Epithelial cell of prostate (primary cell): Measurements from ENCODE around the gene IL22RA2.

Experiments
- DNase-seq: peaks from one replicate; pipeline ENCODE4 v3.0.0-alpha.2; 2011; ENCODE audit warnings: low read depth, low spot score
- H3K27ac ChIP-seq: fragments of 450-650 bp; 2 replicates; pipeline ENCODE4 v1.5.1; 2017; ENCODE audit warnings: mild to moderate bottlenecking

IL22RA2 gene

DNA sequence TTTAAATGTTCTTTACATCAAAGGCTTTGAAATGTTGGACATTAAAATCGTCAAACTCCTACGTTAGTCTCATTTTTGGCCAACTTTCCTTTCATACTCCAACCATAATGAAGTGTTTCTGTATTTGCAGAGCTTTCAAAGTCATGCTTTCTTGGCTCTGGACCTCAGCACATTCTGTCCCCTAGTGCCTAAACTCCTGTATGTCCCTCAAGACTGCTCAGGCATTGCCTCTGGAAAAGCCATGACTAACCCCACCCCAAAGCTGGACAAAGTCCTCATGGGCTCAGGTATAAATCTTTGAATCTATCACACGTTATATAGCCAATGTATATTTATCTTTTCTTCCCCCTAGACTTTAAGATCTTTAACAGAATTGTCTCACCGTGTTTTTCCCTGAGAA is 26.8 kb upstream of the IL22RA2 start:
- no peak for DNase-seq
- H3K27ac ChIP-seq = no peak overlapping the region

DNA sequence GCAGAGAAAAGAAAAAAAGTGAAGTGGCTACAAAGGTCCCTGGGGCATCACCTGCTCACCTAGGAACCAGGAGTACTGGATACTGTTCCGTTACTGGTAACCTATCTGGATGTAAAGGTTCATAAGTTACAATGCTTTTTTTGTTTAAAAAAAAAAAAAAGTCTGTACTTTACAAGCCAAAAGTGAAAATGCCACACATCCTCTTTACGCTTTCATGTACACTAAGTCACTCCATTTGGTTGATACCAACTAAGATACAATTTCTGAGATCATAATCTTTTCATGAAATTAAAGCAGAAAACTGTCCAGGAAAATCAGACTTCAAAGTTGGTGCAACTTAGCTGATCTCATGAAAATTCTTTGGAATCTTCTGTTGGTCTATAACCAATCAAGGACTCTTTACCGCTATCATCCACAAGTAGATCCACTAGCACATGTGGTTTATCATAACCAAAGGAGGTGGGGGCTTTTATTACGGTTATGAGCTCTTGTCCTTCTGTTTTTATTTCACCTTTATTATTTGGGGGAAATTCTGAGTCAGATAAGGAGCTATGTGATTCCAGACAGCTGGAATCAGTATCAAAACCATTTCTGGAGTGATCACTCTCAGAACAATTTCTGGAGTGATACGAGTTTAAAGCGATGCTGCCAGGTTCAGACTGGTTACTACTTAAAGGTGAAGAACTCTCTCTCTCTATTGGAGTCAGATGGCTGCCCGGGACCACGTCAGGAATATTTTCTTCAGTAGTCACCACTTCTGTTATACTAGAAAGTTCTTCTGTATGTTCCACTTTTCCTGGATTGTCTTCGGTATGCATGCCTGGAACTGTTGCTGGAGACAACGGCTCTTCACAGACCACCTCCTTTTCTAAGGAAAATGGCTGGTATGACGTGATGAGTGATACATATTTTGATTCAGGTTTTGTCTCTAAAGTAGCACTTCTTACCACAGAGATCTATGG is 24.5 kb upstream of the IL22RA2 start:
- no peak for DNase-seq
- H3K27ac ChIP-seq = no peak overlapping the region

DNA sequence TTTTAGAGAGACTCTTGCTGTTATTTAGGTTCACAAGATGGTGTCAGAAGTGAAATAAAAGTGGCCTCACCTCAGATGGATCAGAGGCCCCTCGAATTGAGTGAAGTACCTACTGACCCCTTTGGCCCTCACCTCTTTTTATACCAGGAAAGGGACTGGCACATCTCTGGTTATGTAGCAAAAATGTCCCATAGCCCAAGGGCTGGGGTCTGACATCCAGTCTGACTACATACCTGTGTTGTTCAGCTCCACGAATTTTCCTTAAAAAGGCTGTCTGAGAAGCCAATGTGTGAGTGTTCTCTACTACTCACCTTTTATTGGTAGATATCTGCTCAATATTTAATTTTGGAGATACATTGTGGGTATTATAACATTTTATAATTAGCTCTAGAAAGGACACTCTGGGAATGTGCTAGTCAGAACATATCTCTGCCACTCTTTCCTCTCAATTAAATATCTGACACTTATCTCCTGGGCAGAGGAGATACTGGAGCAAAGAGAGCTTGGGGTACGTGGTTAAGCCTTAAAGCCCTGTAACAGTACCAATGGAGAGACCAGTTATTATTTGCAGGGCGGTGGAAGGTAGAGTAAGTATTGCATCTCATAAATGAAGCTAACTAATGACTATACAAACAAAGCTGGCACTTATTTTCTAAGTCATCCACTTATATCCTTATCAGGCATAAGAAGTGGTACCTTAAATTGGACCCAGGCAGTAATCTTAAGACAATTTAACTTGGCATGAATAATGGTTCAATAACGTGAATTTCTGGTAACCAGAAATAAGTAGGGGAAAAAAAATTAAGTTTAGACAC is 20.0 kb upstream of the IL22RA2 start:
- DNase-seq = no peak
- H3K27ac ChIP-seq = no peak overlapping the region

DNA sequence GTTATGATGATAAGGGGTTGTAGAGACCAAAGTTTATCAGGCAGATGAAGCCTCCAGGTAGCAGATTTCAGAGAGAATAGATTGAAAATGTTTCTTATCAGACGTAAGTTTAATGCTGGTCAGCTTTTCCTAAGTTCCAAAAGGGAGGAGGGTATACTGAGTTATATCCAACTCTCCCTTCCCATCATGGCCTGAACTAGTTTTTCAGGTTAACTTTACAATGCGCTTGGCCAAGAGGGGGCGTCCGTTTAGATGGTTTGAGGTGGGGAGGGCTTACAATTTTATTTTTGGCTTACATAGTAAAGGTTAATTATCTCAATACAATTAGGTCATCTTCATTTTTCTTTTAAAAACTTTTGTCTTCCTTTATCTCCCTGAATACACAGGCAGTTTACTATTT is 19.4 kb upstream of the IL22RA2 start:
- no peak overlapping the region for H3K27ac ChIP-seq
- DNase-seq = no peak

DNA sequence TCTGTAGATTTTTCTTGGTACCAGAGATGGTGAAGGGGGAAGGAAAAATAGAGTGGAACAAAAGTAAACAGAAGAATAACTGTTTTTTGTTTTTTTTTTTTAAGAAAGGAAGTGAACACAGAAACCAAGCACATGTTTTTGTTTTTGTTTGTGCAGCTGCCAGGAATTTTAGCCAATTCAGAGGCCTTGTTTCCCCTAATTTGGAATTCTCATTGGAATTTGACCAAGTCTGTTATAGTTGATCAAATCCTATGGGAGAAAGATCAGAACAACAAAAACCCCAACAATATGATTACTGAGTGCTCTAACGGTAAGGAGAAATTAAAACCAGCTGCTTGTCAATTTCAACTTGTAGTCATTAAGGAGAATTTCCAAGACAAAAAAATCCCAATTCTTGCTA is 18.2 kb upstream of the IL22RA2 start:
- no peak for DNase-seq

DNA sequence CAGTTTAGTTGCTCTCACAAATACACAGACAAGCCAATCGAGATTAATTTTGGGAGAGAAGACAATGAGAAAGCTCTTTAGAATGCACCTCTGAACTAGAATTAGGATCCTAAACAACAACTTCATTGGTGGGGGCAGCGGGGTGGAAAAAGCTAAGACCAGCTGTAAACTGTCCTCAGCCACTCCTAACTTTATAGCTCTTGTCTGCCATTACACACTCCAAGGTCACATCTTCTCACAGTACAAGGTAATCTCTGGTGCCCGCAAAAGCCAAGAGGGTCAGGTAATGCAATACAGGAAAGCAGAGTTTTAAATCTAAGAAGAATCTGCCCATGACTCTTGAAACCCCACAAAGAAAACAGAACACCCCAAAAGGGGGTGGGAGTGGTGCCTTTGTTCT is 17.8 kb upstream of the IL22RA2 start:
- no peak overlapping the region for H3K27ac ChIP-seq
- DNase-seq = no peak

More for the DNA sequence above, 18.2 kb upstream of the IL22RA2 start:
- no peak overlapping the region for H3K27ac ChIP-seq

DNA sequence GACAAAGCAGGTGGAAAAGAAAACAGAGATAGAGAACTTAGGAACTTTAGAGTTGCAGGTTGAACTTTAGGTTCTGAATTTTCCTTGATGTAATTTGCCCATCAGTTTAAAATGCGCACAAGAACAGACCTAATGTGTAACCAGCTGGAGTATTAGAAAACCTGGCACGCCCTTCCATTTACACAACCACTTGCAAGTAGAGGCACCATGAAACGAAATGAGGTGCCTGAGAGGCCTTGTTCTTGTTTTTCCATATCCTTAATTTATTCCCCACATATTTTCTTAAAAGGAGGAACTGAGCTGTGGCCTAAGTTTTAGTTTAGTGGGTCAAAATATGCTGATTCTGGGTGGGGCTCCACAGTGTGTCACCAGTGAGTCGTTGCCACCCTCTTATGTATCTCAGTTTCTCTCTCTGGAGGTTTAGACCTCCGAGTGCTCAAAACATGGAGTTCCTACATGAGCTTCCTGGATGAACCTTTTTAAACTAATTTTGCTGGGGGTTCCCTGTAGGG is 17.2 kb upstream of the IL22RA2 start:
- no peak overlapping the region for H3K27ac ChIP-seq
- DNase-seq = no peak

DNA sequence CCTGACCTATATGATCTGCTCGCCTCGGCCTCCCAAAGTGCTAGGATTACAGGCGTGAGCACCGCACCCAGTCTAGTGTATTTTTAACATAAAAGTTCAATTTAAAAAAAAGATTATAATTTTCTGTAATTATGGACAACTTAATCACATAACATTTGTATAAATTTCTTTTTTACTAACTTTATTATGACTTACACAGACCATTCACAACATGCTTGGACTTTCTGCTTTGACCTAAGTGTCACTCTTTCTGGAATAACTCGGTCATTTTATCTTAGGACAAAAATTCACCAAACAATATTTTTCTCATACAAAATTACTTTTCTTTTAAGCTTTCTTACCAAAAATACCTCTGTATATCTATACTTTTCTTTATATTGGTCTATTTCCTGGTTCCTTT is 15.4 kb upstream of the IL22RA2 start:
- no peak overlapping the region for H3K27ac ChIP-seq
- no peak for DNase-seq

DNA sequence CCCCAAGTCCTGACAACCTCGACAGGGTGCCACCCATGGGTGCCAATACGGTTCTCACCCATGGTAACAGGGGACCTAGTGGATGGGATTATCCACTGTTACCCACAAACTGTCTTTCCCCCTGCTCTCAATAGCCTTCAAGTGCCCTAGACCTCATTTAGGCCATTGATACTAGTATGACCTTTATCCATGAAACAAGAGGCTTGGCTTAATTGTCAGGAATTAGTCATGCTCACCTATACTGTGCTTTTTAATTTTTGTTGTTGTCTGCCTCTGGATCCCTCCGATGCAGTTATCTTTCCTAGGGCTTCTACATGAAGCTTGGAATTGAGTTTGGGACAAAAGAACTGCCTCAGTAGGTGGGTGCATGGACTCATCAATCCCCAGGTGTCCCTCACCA is 11.8 kb upstream of the IL22RA2 start:
- DNase-seq = no peak

DNA sequence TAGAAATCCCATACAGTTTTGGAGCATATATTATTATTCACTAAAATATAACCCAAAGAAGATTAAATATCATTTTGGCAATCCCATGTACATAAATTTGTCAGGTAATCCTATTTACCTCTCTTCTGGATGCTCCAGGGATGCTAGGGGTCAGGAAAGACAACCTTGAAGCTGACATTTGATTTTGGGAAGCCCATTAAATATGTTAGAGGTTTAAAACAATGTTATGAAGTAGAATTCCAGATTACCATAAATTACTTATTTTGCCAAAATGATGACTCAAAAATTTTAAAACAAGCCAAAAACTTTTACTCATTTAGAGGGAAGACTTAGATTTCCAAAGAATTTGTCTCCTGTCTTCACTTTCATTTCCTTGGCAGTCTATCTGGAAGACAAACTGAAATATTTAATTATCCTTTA is 9.2 kb upstream of the IL22RA2 start:
- DNase-seq = no peak
- no peak overlapping the region for H3K27ac ChIP-seq

More for the DNA sequence above, 11.8 kb upstream of the IL22RA2 start:
- no peak overlapping the region for H3K27ac ChIP-seq

DNA sequence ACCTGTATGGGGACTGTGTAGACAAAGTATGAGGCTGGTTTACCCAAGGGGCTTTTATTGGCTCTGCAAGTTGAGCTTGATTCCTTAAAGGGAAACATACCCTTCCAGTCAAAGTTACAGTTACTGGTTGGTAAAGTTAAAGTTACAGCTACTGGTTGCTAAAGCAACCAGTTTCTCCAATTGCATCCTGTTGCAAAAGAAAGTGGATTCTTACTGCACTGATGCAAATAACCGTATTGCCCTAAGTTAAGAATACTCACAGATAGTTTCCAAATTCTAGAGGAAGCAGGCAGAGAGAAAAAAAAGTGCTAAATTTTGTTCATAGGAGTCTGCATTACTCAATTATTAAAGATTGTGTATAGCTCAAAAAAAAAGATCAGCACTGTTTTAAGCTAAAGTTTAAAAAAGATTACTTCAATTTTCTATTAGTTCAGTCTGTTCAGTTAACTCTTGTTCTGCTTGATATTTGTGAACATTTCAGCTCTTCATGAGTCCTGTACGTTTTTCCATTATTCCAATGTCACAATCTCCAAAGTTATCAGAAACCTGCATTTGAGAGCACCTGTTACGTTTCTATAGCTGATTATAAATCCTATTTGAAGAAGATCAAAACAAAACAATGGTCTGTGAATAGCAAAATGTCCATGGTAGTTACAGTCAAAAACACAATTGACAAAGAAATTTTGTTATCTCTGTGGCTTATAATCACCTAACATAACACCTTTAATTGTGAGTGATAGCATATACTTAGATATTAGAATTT is 8.6 kb upstream of the IL22RA2 start:
- H3K27ac ChIP-seq = no peak overlapping the region
- no peak for DNase-seq

DNA sequence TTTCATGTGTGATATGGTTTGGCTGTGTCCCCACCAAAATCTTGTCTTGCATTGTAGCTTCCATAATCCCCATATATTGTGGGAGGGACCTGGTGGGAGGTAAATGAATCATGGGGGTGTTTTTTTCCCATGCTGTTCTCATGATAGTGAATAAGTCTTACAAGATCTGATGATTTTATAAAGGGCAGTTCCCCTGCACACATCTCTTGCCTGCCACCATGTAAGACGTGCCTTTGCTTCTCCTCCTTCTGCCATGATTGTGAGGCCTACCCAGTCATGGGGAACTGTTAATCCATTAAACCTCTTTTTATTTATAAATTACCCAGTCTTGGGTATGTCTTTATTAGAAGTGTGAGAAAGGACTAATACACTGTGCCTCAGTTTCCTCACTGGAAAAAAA is 4.2 kb upstream of the IL22RA2 start:
- DNase-seq = no peak

DNA sequence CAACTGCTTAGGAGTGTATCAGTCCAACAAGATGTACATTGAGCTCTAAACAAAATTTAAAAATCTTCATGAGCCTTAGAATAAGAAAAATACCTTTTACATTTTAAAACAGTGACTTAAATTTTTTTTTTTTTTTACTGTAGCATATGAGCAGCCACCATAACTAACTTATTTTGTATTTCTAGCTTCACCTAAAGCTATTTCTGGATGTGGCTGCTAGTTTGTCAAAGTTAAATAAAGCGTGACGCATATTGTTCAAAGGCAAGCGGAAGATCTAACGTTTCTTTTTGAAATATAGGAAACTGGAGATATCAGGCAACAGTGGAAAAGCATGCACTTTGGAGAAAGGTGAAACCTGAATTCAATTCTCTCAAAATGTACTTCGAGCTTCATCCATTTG is 3.3 kb upstream of the IL22RA2 start:
- DNase-seq = no peak
- no peak overlapping the region for H3K27ac ChIP-seq

More for the DNA sequence above, 4.2 kb upstream of the IL22RA2 start:
- no peak overlapping the region for H3K27ac ChIP-seq

DNA sequence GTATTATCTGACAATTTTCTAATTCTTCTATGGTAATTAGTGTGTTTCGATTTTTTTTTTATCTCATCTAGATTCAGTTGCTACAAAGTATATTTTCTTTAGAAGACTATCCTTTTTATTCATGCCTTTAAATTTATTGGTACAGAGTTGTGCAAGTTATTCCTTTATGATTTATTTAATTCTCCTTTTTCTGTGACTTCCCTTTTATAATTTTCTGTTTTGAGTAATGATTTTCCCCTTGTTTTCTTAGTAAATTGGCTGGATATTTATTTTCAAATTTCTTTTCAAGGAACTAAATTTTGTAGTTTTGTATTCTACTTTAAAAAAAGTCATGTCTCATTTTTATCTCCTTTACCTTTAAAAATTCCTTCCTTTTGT is 2.4 kb upstream of the IL22RA2 start:
- no peak overlapping the region for H3K27ac ChIP-seq
- no peak for DNase-seq

DNA sequence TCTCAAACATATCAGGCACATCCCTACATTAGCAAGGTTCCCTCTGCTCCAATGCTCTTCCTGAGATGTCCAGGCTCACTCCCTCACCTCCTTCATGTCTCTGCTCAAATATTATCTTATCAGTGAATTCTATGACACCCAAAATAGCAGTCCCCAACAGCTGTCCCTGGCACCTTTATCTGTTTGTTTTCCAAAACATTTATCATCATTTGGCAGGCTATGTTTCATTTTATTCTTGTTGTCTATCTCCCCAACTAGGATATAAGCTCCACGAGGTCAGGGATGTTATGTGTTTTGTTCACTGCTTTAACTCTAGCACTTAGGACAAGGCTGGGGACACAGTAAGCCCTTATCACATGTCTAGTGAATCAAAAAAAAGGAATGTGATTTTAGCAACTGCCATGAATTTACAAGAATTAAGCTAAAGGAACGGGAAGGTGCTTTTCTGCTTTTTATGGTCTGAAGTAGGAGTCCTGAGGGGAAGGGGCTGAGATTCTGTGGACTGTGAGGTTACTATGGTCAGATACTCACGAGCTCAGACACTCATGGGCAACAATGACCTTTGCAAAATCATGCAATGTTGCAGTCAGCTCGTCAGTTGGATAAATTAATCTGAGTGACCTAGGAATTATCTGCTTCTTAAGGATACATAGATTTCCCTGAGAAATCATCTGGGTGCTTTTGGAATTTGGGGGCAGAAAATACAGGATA is 1.9 kb upstream of the IL22RA2 start:
- H3K27ac ChIP-seq = no peak overlapping the region
- DNase-seq = no peak

DNA sequence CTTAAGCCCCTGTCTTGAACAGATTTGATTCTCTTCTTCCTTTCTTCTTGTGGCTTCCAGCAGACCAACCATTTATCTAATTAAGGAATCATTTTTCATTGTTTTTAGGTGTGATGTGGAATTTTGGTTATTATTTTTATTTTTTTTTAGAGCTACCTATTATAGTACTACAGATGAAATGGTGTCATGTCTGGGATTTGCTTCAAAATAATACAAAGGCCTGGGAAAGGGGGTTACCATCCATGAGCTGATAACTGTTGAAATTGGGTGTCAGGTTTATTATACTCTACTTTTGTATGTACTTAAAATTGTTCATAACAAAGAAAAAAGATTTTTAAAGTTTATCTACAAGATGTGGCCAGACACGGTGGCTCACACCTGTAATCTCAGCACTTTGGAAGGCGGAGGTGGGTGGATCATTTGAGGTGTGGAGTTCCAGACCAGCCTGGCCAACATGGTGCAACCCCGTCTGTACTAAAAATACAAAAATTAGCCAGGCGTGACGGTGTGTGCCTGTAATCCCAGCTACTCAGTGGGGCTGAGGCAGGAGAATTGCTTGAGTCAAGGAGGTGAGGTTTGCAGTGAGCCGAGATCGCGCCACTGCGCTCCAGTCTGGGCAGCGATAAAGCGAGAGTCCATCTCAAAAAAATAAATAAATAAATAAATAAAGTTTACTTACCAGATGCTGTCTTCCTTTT is 561 bp downstream of the IL22RA2 start:
- no peak overlapping the region for H3K27ac ChIP-seq
- DNase-seq = no peak

DNA sequence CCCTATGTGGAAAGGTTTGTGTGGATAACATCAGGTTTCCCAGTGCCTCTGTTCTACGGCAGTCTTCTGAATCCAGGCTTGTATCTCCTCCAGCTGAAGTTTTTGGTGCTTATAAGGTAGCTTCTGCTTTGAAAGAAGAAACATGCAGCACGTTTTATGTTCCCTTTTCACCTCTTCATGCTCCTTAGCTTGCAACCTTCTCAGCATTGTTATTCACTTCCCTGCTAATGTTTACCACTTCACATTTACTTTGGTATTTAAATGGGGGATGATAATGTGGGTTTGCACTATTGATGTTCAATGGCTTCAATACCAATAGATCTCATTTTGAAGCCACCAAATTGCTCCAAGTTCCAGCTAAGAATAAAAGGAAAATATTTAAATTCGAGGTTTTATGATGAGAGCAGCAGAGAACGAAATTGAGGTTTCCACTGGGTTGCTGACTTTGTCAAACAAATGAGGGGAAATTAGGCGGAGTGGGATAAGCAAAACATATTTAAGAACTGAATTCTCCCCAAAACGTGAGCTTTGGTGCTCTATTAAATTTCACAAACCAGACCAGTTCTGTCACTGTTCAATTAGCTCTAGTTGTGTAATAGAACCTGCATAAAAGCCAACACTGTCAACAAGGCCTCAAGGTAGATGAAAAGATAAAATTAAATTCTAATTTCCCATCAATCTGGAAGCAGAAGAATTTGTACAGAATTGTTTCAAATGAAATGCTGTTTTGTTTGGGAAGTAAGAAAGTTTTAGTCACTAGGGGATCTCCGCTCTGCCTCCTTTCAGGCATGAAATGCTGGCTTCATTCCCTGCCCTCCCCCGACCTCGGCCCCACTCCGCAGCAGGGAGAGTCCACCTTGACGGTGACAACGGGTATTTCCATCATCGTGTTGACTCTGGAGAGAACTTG is 1.4 kb downstream of the IL22RA2 start:
- DNase-seq = no peak
- no peak overlapping the region for H3K27ac ChIP-seq

DNA sequence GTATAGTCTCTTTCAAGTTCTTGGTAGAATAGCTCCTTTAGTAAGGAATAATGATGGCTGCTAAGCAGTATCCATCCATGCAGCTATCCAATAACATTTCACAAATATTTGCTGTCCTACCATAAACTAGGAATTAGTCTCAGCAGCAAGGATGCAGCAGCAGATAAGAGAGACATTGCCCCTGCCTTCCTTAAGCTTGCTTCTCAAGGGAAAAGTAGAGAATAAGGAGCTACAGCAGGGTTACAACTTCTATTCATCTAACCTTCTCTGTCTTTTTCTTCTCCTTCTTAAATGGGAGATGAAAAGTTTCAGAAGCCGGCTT is 2.4 kb downstream of the IL22RA2 start:
- no peak overlapping the region for H3K27ac ChIP-seq
- no peak for DNase-seq
